Neural cell (in vitro differentiated cells): ENCODE measurements around the gene AP3M1. TPM values are rescaled to one million over a fixed set of nuclear protein-coding genes. Genes with fewer than 3 reads are reported as not detected.

Experiments used
- H2AFZ ChIP-seq: fragments of 200-600, 300-800 bp; sonication (generic), shearing (Covaris generic); 2 replicates; pipeline ENCODE4 v1.6.0; 2014; ENCODE audit warnings: low read depth, mild to moderate bottlenecking, antibody characterized with exemption, low read length, moderate library complexity
- H3F3A ChIP-seq: fragments of 200-600 bp; shearing (Covaris generic); 2 replicates; pipeline ENCODE4 v1.6.1; 2016; ENCODE audit warnings: mild to moderate bottlenecking, moderate library complexity, mixed read lengths, antibody characterized with exemption, low read length; ENCODE audit not compliant: insufficient read depth, poor library complexity, severe bottlenecking
- H3K27ac ChIP-seq: fragments of 200-600, 300-800 bp; sonication (generic), shearing (Covaris generic); 2 replicates; pipeline ENCODE4 v1.5.1; 2014; ENCODE audit warnings: mild to moderate bottlenecking, low read length, moderate library complexity
- H3K27me3 ChIP-seq: fragments of 300-800, 200-600 bp; sonication (generic), shearing (Covaris generic); 2 replicates; pipeline ENCODE4 v1.6.0; 2014; ENCODE audit warnings: mild to moderate bottlenecking, low read depth, low read length, moderate library complexity; ENCODE audit not compliant: insufficient read depth
- H3K36me3 ChIP-seq: fragments of 300-800, 200-600 bp; sonication (generic), shearing (Covaris generic); 2 replicates; pipeline ENCODE4 v1.5.1; 2014; ENCODE audit warnings: mild to moderate bottlenecking, antibody characterized with exemption, low read length, moderate library complexity; ENCODE audit not compliant: insufficient read depth
- H3K4me2 ChIP-seq: fragments of 300-800, 200-600 bp; sonication (generic), shearing (Covaris generic); 2 replicates; pipeline ENCODE4 v1.6.0; 2014; ENCODE audit warnings: mild to moderate bottlenecking, low read length
- H3K4me3 ChIP-seq: fragments of 300-800, 200-600 bp; sonication (generic), shearing (Covaris generic); 2 replicates; pipeline ENCODE4 v1.5.1; 2014; ENCODE audit warnings: mild to moderate bottlenecking, low read length, moderate library complexity
- H3K79me2 ChIP-seq: fragments of 200-600 bp; shearing (Covaris generic); replicated peaks from 2 replicates; pipeline ENCODE4 v1.6.0; 2014; ENCODE audit warnings: mild to moderate bottlenecking, low read length, moderate library complexity; ENCODE audit not compliant: insufficient read depth
- H3K9ac ChIP-seq: fragments of 300-800, 200-600 bp; sonication (generic), shearing (Covaris generic); 2 replicates; pipeline ENCODE4 v1.6.1; 2016; ENCODE audit warnings: mild to moderate bottlenecking, low read length, mixed read lengths
- H3K9me2 ChIP-seq: fragments of 200-600 bp; shearing (Covaris generic); 2 replicates; pipeline ENCODE4 v1.6.1; 2016; ENCODE audit warnings: mild to moderate bottlenecking, low read length, mixed read lengths; ENCODE audit not compliant: insufficient read depth
- H3K9me3 ChIP-seq: fragments of 200-600, 300-800 bp; sonication (generic), shearing (Covaris generic); 2 replicates; pipeline ENCODE4 v1.6.1; 2016; ENCODE audit warnings: mild to moderate bottlenecking, mixed run types, low read length, moderate library complexity, mixed read lengths
- H4K20me1 ChIP-seq: fragments of 200-600 bp; shearing (Covaris generic); 2 replicates; pipeline ENCODE4 v1.6.1; 2016; ENCODE audit warnings: mild to moderate bottlenecking, mixed run types; ENCODE audit not compliant: insufficient read depth
- CTCF ChIP-seq: fragments of 450-650 bp; IDR thresholded peaks from 2 replicates; pipeline ENCODE4 v1.5.1; 2014; ENCODE audit warnings: antibody characterized with exemption, mild to moderate bottlenecking, moderate library complexity; ENCODE audit not compliant: poor library complexity, severe bottlenecking
- EP300 ChIP-seq: fragments of 450-650 bp; conservative IDR thresholded peaks from 2 replicates; pipeline ENCODE4 v1.6.1; 2014; ENCODE audit warnings: antibody characterized with exemption, mild to moderate bottlenecking, moderate library complexity; ENCODE audit not compliant: poor library complexity, severe bottlenecking
- EZH2 ChIP-seq: fragments of 200-600, 300-800 bp; shearing (Covaris generic), sonication (generic); IDR thresholded peaks from 2 replicates; pipeline ENCODE4 v1.6.1; 2014; ENCODE audit warnings: antibody characterized with exemption, low read length, borderline replicate concordance, mild to moderate bottlenecking; ENCODE audit not compliant: insufficient read depth, poor library complexity, severe bottlenecking
- MXI1 ChIP-seq: fragments of 450-650 bp; conservative IDR thresholded peaks from 2 replicates; pipeline ENCODE4 v1.6.1; 2014; ENCODE audit warnings: antibody characterized with exemption, mild to moderate bottlenecking; ENCODE audit not compliant: poor library complexity, severe bottlenecking
- POLR2AphosphoS5 ChIP-seq: IDR thresholded peaks from 2 replicates; pipeline ENCODE4 v1.6.1; 2012
- RAD21 ChIP-seq: fragments of 450-650 bp; conservative IDR thresholded peaks from 2 replicates; pipeline ENCODE4 v1.6.1; 2014; ENCODE audit warnings: antibody characterized with exemption, mild to moderate bottlenecking, moderate library complexity
- REST ChIP-seq: IDR thresholded peaks from 2 replicates; pipeline ENCODE4 v1.6.1; 2012; ENCODE audit warnings: borderline replicate concordance
- SMC3 ChIP-seq: fragments of 450-650 bp; conservative IDR thresholded peaks from 2 replicates; pipeline ENCODE4 v1.6.1; 2014; ENCODE audit warnings: antibody characterized with exemption, mild to moderate bottlenecking, moderate library complexity; ENCODE audit not compliant: poor library complexity
- TAF1 ChIP-seq: IDR thresholded peaks from 2 replicates; pipeline ENCODE4 v1.6.1; 2012; ENCODE audit warnings: low read depth
- polyA plus RNA-seq: library from polyadenylated mRNA; depleted of rRNA; stranded (reverse); fragments of >200 nt; gene quantifications from 2 replicates; pipeline ENCODE4 v1.2.3, GENCODE V29; 2014

The AP3M1 gene
- polyA plus RNA-seq, 1 donor from 2014 or later: 26.7 TPM

GRCh38 chr10:74160013-74160412 lies 9.4 kb upstream of the AP3M1 start:
- H3K9me3 ChIP-seq: no peaks in the 10 kb centered on the region

GRCh38 chr10:74156919-74157289 lies 6.3 kb upstream of the AP3M1 start:
- H3K9ac ChIP-seq: no peak overlapping the region
- H3K4me3 ChIP-seq: no peak overlapping the region
- no peaks in the 10 kb centered on the region for H3K9me3 ChIP-seq
- H3K36me3 ChIP-seq: no peaks in the 10 kb centered on the region
- H3K79me2 ChIP-seq: peaks cover 30% of the 10 kb centered on the region
- H3K9me2 ChIP-seq: no peaks in the 10 kb centered on the region
- no peaks in the 10 kb centered on the region for H3F3A ChIP-seq
- H3K27me3 ChIP-seq: no peaks in the 10 kb centered on the region
- no peak overlapping the region for H3K27ac ChIP-seq
- no peak overlapping the region for H3K4me2 ChIP-seq
- H2AFZ ChIP-seq: no peak overlapping the region
- no peaks in the 10 kb centered on the region for H4K20me1 ChIP-seq
- TF ChIP-seq REST (no peak), EZH2 (no peak), CTCF (no peak), TAF1 (no peak), RAD21 (no peak), MXI1 (no peak), POLR2AphosphoS5 (no peak)

More at GRCh38 chr10:74160013-74160412, 9.4 kb upstream of the AP3M1 start:
- Histone ChIP-seq H3K36me3 (no peaks in the 10 kb centered on the region), H3K4me2 (no peak overlapping the region), H3K9me2 (no peaks in the 10 kb centered on the region), H3K27ac (no peak overlapping the region), H2AFZ (no peak overlapping the region), H4K20me1 (no peaks in the 10 kb centered on the region), H3K79me2 (peaks cover 5% of the 10 kb centered on the region), H3F3A (no peaks in the 10 kb centered on the region), H3K4me3 (no peak overlapping the region), H3K9ac (no peak overlapping the region), H3K27me3 (no peaks in the 10 kb centered on the region)
- no peak for TF ChIP-seq EZH2
- TF ChIP-seq EP300: no peak
- TF ChIP-seq TAF1: no peak
- no peak for TF ChIP-seq SMC3
- no peak for TF ChIP-seq POLR2AphosphoS5
- TF ChIP-seq CTCF: no peak
- TF ChIP-seq RAD21: no peak
- TF ChIP-seq MXI1: no peak
- no peak for TF ChIP-seq REST
